LNCaP clone FGC (cell line): ENCODE results near the gene ACOT11.

Experiments
- DNase-seq: peaks from one replicate; pipeline ENCODE4 v3.0.0-alpha.2; 2011; ENCODE audit warnings: low read depth
- H3K4me3 ChIP-seq: 2 replicates; pipeline ENCODE4 v1.5.1; 2011; ENCODE audit warnings: mild to moderate bottlenecking, low read depth, low read length, control low read depth
- CTCF ChIP-seq: IDR thresholded peaks from 2 replicates; pipeline ENCODE4 v1.5.1; 2012; ENCODE audit warnings: mild to moderate bottlenecking; ENCODE audit not compliant: control insufficient read depth, insufficient read depth; ENCODE audit errors: extremely low read depth

ACOT11 gene

GRCh38 chr1:54546651-54547401 is 1.2 kb upstream of the ACOT11 start:
- DNase-seq, result no peak
- TF ChIP-seq CTCF, result no peak
- H3K4me3 ChIP-seq, result no peak overlapping the region

DNA sequence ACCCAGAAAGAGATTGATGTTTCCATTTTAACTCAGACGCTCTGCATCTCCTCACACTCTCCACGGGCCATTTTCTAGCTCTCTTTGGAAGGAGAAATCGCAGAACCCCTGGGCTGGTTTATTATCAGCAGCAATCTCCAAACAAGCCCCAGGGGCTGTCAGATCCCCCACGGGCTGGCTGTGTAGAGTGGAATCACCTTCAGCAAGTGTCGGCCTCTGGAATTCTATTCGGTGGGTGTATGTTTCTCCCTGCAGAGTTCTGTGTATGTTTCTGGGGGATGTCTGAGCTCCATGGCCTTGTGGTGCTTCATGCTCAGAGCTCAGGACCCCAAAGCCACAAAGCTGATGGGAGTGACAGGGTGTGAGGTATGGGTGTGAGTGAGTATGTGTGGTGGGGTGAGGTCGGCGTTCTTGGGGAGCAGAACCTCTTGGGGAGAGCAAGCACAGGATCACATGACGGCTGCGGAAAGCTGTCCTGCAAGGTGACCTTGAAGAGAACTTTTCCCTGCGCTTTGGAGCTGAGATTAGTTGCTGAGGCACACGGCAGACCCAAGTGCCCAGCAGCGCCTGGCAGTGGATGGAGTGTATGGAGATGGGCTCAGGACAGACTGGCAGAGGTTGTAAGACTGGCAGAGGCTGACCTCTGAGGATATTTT is 489 bp downstream of the ACOT11 start:
- H3K4me3 ChIP-seq, result no peak overlapping the region
- no peak for DNase-seq
- no peak for TF ChIP-seq CTCF

- H3K4me3 ChIP-seq, result no peak overlapping the region
- TF ChIP-seq CTCF, result no peak
- DNase-seq, result no peak
Measured at GRCh38 chr1:54549181-54549924, 1.3 kb downstream of the ACOT11 start.

DNA sequence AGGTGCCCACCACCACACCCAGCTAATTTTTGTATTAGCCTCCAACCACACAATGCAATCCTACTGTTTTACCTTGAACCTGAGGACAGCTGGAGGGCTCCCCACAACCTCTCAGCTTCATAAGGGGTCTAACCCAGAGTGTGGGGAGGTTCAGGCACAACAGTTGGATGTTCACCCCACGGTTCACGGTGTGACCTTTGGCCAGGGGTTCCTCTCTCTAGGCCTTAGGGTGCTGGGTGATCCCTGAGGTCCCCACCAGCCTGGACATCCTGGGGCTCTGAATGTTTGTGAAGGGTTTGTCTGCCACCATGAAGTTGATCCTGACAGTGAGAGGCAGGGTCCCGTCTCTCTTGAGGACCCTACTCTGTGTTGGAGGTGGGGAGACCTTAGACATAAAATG is 3.9 kb downstream of the ACOT11 start:
- H3K4me3 ChIP-seq, result no peak overlapping the region
- DNase-seq, result no peak
- TF ChIP-seq CTCF, result no peak

- no peak for DNase-seq
- H3K4me3 ChIP-seq, result no peak overlapping the region
- TF ChIP-seq CTCF, result no peak
Measured at GRCh38 chr1:54553602-54554313, 5.7 kb downstream of the ACOT11 start.

- TF ChIP-seq CTCF, result no peak
- no peak overlapping the region for H3K4me3 ChIP-seq
- DNase-seq, result no peak
Measured at GRCh38 chr1:54556110-54556509, 8.1 kb downstream of the ACOT11 start.
